Stimulated activated CD4-positive, alpha-beta T cell treated with anti-CD3 and anti-CD28 coated beads, TNF-alpha, amount 100 ng/mL, for 24 hours (primary cell): ENCODE results near the gene CHRNG.
"Not testable (repeated sequence)": the region's sequence is repeated elsewhere in the genome, so short reads cannot be mapped to it uniquely, and the experiment has no call there.

Experiments
- DNase-seq, 3 experiments: peaks; one replicate each; pipeline ENCODE4 v3.0.0-alpha.2; 2020; ENCODE audit warnings: low read depth in 3 of 3

The CHRNG gene

DNA sequence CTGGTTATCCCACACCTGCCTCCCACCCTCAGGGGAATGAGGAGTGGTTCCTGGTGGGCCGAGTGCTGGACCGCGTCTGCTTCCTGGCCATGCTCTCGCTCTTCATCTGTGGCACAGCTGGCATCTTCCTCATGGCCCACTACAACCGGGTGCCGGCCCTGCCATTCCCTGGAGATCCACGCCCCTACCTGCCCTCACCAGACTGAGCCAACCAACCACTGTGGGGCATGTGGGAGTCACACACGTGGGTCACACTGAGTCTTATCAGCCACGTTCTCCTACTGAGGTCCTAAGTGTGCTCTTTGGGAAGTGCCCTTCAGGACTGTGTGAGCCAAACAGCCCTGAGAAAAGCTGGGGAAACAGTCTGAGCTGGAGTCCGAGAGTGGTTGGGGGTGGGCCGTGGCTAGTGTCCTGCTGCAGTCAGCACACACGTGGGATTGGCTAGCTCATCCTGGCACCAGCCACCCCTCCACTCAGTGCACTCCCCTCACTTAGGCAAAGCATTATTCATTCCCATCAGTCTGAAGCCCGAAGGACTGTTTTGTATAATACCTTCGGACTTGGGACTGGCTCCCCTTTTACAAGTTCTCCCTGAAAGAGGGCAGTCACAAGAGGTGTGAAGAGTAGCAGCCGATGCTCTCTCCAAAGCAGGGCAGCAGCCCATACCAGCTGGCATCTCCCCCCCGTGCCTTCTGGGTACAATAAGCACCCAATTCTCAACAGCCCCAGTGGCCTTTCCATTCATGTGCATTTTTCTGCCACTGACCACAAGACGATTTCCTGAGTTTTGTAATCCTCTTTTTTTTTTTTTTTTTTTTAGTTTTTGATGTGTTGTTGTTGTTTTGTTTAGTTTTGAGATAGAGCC lies 6.3 kb downstream of the CHRNG start:
- DNase-seq: no peak

GRCh38 chr2:232547991-232548390 lies 8.5 kb downstream of the CHRNG start:
- no peak for DNase-seq

- no peak for DNase-seq
Measured at GRCh38 chr2:232549655-232550353, 10.3 kb downstream of the CHRNG start.

- peak; percentile 85 to 91 (median 89) for DNase-seq
Measured at GRCh38 chr2:232550354-232551249, 11.1 kb downstream of the CHRNG start, which contains the start of the genes EIF4E2 and TIGD1. TSS of gene EIF4E2 (plus strand) at chr2:232550689. CDS start at chr2:232550725, 36 bp downstream. TSS of gene TIGD1 (minus strand) at chr2:232550557. CDS start at chr2:232549882, 675 bp downstream.

DNA sequence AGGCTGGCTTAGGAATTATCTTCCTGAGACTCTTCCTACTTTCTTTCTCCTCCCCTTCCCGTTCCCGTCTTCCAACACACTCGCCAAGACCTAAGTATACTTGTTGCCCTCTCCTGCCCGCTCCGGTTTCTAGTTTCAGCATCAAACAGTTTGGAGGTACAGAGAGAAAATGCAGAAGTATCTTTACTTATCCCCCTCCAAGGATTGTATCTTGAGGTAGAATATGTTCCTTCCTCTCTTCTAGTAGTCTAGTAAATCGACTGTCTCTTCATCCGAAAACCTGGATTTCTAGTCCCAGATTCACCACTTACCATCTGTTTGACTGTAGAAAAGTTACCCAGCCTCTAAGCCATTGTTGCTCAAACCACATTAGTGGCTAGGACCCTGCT lies 11.8 kb downstream of the CHRNG start:
- no peak for DNase-seq

- DNase-seq: no peak
Measured at GRCh38 chr2:232551776-232552175, 12.3 kb downstream of the CHRNG start.

DNA sequence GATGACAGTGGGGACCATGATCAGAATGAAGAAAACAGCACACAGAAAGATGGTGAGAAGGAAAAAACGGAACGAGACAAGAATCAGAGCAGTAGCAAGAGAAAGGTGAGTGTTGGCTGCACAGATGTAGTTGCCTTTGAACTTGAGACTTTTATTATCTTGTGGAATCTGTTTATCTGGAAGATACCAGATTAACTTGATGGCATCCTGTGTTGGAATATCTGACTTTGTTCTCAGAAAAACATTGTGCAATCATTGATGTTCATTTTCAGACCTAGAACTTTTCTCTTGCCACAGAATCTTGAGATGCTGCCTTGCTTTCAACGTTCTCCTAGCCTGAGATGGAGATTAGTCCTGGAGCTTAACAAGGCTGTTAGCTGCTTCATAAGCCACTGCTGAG lies 16.9 kb downstream of the CHRNG start:
- no peak for DNase-seq

GRCh38 chr2:232562515-232563151 lies 23.1 kb downstream of the CHRNG start:
- no peak for DNase-seq

DNA sequence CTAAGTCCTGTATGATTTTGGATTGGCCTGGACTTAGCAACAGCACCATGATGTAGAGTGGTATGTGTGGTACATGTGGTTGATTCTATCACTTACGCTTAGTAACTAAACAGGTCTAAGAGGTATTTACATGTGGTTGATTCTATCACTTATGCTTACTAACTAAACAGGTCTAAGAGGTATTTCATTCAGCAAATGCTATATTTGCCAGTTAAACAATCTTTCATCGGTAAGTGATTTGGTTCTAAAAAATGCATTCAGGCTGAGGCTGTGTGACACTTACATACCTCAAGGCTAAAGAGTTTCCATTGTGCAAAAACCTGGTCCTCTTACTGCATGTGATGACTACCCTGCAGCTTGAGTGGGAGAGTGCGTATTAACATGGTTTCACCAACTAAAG lies 24.1 kb downstream of the CHRNG start:
- no peak for DNase-seq

- DNase-seq: no peak
Measured at GRCh38 chr2:232567721-232568120, 28.2 kb downstream of the CHRNG start.

GRCh38 chr2:232568161-232568560 lies 28.7 kb downstream of the CHRNG start:
- no peak for DNase-seq

DNA sequence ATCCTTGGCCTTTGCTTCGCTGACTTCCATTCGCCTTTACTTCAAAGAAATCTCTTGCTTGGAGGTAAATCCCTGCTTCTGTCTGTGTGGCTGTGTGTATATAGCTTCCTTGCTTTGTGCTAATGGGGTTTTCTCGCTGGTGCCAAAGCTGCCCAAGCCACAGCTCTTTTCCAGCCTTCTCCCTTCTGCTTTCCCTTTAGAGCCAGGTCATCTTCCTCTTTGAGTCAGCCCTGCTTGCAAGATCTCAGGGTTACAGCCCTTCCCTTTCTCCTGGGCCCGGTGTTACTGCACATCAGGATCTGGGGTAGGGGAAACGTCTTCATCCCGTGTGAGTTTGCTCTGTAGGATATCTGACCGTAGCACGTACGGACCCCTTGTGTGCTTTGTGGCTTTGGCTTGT lies 30.0 kb downstream of the CHRNG start:
- no peak for DNase-seq

DNA sequence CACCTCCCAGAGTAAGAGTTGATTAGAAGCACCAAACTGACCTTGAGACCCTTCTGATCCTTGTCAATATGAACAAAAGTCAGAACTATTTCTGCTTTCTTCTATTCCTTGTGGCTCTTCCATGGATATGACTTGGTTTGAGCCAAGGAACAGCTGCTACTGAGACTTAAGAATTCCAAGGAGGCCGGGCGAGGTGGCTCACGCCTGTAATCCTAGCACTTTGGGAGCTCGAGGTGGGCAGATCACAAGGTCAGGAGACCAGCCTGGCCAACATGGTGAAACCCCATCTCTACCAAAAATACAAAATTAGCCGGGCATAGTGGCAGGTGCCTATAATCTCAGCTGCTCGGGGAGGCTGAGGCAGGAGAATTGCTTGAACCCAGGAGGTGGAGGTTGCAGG lies 31.0 kb downstream of the CHRNG start:
- not testable (repeated sequence) for DNase-seq

GRCh38 chr2:232571026-232571474 lies 31.6 kb downstream of the CHRNG start:
- DNase-seq: no peak

DNA sequence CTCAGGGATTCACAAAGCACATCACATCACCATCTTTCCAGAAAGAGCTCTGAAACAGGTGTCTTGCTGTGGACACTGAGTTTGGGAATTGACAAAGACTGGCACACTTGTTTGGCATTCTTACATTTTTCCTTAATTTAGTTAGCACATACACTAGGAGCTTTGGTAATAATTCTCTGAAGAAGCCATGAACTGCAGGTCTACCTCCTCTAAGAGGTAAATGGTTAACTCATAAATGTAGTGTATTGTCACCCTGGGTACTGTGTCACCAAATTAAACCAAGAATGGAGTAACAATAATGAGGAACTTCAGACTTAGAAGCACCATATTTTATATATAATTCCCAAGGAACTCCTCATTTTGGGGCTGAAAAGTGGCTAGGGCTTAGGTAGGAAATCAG lies 33.5 kb downstream of the CHRNG start:
- no peak for DNase-seq

DNA sequence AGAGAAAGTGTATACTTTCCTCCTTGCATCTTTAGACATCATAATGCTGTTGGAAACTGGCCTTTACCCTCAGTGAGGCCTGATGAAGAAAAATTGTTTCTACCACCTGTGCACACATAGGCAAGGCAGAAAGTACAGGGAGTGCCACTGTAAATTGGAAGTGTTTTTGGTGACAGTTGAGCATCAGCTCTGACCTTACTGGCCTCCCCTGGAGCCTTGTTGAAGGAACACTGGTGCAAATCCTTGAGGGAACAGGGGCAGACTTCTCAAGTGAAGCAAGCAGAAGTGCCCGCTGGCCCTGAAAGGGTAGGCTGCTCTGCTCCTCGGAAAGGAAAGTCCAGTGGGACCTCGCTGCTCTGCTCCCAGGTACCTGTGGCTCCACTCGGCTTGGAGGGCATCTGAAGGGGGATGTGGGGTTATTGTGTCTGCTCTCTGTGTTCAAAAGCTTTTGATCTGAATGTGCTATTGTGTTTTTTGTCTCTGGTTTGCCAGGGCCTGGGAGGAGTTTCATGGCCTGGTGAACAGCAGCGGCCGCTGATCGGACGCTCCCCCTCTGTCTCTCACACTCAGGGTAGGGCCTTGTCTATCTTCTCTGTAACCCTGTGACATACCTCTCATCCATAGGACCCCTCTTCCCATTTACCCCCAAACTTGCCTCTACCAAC lies 34.4 kb downstream of the CHRNG start:
- DNase-seq: no peak

GRCh38 chr2:232574674-232575403 lies 35.3 kb downstream of the CHRNG start:
- DNase-seq: no peak

- no peak for DNase-seq
Measured at GRCh38 chr2:232575404-232575746, 35.9 kb downstream of the CHRNG start.

- DNase-seq: no peak
Measured at GRCh38 chr2:232576995-232577394, 37.5 kb downstream of the CHRNG start.

GRCh38 chr2:232577841-232578240 lies 38.3 kb downstream of the CHRNG start:
- DNase-seq: no peak
